GM12892 (cell line): ENCODE measurements around the gene RHEX.

Source experiments
- POLR2A ChIP-seq: IDR thresholded peaks from 2 replicates; pipeline ENCODE4 v1.6.1; 2011; ENCODE audit warnings: low read depth, low read length, control low read depth
- POLR2AphosphoS5 ChIP-seq: IDR thresholded peaks from 2 replicates; pipeline ENCODE4 v1.6.1; 2011; ENCODE audit warnings: low read depth, low read length, control low read depth
- TAF1 ChIP-seq: IDR thresholded peaks from 2 replicates; pipeline ENCODE4 v1.6.1; 2011; ENCODE audit warnings: low read depth, mild to moderate bottlenecking, control low read depth, low read length, borderline replicate concordance

DNA sequence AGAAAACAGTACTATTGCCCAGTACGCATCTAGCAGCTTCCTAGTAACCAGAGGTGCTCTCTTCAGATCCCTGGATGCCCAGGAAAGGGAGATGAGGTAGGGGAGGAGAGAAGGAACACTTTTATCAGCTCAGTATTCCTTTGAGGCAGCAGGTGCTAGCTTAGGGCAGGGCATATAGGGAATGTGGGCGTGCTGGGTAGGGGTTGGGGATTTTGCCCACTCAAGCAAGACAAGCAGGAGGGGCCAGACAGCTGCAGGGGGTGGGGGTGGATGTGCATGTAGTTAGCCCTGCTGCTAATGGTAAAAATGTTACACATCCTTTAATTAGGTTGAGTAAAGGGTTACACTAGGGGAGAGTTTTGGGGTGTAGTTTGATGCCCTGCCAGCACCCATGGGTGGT, 82.3 kb downstream of the RHEX start:
- TF ChIP-seq POLR2AphosphoS5 (no peak), POLR2A (no peak), TAF1 (no peak)
